DMS79 (cell line): ENCODE measurements around the gene WWP2.
A peak's percentile ranks its signal among the peaks of the same experiment; 100 is the strongest.
"Not testable (repeated sequence)": the region's sequence is repeated elsewhere in the genome, so short reads cannot be mapped to it uniquely, and the experiment has no call there.

Experiments used
- DNase-seq: peaks from one replicate; lab custom pipeline; 2025; lab: John Stamatoyannopoulos, UW

Gene WWP2

DNA sequence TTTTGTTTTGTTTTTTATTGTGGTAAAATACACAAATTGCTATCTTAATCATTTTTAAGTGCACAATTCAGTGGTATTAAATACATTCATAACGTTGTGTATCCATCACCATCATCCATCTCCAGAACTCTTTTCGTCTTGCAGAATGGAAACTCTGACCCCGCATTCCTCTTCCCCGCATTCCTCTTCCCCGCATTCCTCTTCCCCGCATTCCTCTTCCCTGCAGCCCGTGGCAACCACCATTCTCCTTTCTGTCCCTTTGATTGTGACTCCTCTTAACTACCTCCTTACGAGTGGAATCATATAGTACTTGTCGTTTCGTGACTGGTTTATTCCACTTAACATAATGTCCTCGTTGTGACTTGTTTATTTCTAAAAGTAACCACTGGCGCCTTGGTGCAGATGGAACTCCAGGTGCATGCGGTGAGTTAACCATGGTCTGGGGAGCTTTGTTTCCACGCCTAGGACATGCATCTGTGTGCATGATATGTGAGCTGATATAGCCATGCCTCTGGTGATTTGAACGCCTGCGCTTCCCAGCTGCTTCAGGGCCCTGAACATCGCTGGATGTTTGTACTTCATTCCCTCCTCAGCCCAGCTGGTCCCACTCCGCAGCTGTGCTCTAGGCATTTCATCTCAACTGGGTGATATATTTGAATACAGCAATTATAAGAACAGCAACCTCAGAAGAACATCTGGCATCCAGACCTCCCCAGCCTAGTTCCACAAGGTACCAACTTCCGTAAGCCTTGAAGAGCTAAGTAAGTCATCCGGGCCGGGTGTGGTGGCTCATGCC, 181.3 kb downstream of the WWP2 start:
- peak; percentile 15 for DNase-seq

GRCh38 chr16:69950411-69950810, 188.3 kb downstream of the WWP2 start:
- not testable (repeated sequence) for DNase-seq

- DNase-seq, result not testable (repeated sequence)
Observed at GRCh38 chr16:69951017-69951671, 189.0 kb downstream of the WWP2 start, which contains the start of gene CLEC18A. TSS of gene CLEC18A (plus strand) at chr16:69951334. CDS start at chr16:69951367, 33 bp downstream.

DNA sequence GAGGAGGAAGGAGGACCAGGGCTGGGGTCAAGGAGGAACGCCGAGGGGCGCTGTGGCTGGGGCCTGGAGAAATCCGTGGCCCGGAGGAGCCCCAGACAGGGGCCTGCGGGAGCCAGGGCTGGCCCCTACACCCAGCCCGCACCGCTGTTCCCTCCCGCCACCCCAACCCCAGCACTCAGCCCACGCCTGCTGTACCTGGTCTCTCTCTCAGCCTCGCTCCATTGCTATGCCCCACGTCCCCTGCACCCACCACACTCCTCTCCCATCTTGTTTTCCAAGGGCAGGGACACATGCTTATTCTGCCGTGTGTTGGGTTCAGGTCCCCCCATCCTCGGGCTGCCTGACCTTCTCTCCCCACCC, 189.5 kb downstream of the WWP2 start:
- DNase-seq, result not testable (repeated sequence)

GRCh38 chr16:69952116-69952515, 190.0 kb downstream of the WWP2 start:
- DNase-seq, result not testable (repeated sequence)

DNA sequence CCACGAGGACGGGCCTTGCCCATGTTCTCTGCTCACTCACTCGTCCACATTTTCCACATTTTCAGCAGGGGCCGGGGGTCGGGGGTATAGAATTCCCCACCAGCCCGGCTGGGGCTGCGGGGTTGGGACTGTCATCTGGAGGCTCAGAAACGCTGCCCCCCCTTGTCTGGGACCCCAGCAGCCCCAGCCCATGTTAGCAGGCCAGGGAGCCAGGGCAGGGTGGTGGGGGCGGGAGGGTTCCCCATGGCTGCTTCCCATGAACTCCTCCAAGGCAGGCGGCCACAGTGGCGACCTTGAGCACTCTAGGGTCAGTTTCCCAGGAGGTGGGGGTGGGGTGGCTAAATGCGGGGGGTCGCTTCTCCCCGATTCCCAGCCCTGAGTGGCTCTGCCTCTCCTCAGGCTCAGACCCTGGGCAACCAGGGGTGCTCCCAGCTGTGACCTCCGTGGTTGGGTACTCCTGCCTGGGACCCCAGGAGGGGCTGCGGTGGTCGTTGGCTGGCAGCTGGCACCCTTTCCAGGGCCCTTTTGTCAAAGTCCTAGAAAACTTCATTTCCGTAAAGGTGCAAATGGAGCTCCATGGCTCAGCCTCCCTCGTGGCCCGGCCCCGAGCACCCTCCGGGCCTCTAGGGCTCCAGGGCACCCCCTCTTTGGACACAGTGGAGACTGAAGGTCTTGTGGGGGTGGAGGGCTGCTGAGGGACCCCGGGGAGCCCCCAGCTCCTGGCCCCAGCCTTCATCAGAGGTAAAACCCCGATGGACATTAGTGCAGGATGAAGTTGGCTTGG, 190.6 kb downstream of the WWP2 start:
- not testable (repeated sequence) for DNase-seq

GRCh38 chr16:69954241-69954640, 192.1 kb downstream of the WWP2 start:
- DNase-seq, result not testable (repeated sequence)

GRCh38 chr16:69963312-69963711, 201.2 kb downstream of the WWP2 start:
- not testable (repeated sequence) for DNase-seq

GRCh38 chr16:69964960-69965660, 203.0 kb downstream of the WWP2 start:
- not testable (repeated sequence) for DNase-seq

DNA sequence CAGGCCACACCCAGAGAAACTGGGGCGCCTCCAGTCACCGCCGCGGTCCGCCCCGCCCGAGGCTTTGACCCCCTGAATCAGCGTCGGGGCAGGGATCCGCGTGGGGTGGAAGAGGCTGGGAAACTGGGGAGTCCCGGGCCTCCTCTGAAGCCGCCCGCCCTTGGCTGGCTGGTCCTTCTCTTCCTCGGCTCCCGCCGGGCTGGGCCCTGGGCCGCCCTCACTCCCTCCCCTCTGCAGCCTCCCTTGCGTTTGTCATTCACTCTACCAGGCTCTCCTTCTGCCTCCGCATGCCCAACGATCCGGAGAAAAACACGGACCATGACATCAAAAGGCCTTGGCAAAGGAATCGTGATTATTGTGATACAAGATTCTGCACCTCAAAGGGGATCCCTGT, 203.5 kb downstream of the WWP2 start:
- DNase-seq, result not testable (repeated sequence)

DNA sequence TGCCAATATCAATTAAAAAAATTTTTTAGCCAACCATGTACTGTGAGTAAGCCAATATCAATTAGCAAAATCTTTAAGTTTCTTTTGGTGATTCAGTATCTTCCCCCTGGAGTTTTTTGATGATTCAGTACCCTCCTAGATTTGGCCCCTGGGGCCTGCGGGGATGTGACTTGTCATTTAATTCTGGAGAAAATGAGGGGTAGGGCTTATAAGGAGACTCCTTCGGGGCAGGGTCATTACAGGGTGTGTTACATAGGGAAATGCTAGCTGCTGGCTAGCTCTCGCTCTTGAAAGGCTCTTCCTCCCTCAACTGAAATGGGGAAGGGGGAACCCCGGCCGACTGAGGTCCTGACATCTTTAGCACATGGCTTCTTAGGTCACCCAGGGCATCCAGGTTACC, 205.6 kb downstream of the WWP2 start:
- not testable (repeated sequence) for DNase-seq

DNA sequence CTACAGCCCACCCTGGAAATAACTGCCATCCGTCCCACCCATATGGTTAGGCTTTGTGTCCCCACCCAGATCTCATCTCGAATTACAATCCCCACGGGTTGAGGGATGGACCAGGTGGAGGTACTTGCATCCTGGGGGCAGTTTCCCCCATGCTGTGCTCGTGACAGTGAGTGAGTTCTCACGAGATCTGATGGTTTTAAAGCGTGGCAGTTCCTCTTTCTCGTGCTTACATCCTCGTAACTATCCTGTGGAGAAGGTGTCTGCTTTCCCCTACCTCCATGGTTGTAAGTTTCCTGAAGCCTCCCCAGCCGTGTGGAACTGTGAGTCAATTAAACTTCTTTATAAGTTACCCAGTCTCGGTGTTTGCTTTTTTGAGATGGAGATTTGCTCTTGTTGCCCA, 206.0 kb downstream of the WWP2 start:
- not testable (repeated sequence) for DNase-seq

GRCh38 chr16:69969657-69970056, 207.5 kb downstream of the WWP2 start:
- not testable (repeated sequence) for DNase-seq

- DNase-seq, result not testable (repeated sequence)
Observed at GRCh38 chr16:69972120-69972519, 210.0 kb downstream of the WWP2 start.

DNA sequence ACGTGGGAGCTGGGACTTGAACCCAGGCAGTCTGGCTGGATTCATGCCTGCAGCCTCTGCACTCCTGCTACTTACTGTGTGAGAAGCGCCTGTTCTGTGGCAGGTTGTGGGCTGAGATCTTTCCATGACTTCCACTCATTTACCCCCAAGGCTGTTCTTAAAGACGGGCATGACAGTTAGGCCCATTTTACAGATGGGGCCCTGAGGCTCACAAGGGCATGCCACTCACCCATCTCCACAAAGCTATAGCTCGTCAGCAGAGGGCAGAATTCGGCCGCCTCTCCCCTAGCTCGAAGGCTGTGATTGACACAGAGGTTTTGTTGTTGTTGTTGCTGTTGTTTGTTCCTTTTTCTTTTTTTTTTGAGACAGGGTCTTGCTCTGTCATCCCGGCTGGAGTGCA, 210.8 kb downstream of the WWP2 start:
- not testable (repeated sequence) for DNase-seq

DNA sequence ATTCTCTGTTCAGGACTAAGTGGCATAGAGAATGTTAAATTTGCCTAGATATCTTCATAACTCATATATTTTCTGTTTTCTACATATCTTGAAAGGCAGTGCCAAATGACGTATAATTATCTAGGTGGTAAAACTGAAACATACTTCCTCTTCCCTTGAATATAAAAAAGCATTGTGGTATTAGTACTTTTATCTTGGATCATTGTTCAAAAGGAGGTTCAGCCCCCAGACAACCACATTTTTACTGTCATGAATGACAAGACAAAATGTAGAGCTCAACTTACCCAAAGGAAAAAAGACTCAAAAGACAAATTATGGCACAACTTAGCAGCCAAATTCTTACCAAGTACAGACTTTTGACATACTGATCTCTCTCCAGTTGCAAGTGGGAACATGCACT, 223.1 kb downstream of the WWP2 start:
- DNase-seq, result not testable (repeated sequence)
